Measurements from ENCODE around the gene PABPN1L.

The PABPN1L gene

GRCh38 chr16:88881675-88882357 is 15.4 kb upstream of the PABPN1L start:
- H3K4me3 ChIP-seq (ENCODE audit: low read depth, low read length) = no peak overlapping the region
- POLR2A ChIA-PET = no interaction called here
- DNase-seq (ENCODE audit: low read depth, low spot score) = no peak
- no peak for TF ChIP-seq CTCF (IDR thresholded peaks at IDR 0.05; ENCODE audit: insufficient read depth, low read length, missing control alignments)
- CTCF ChIA-PET = no interaction called here

- CTCF ChIA-PET = no interaction called here
- H3K4me3 ChIP-seq (ENCODE audit: low read depth, low read length) = no peak overlapping the region
- POLR2A ChIA-PET = no interaction called here
- DNase-seq (ENCODE audit: low read depth, low spot score) = no peak
- TF ChIP-seq CTCF (IDR thresholded peaks at IDR 0.05; ENCODE audit: insufficient read depth, low read length, missing control alignments) = no peak
These were observed 14.7 kb upstream of the PABPN1L start for GRCh38 chr16:88881007-88881615.

- no peak for DNase-seq (ENCODE audit: low read depth, low spot score)
- no peak for TF ChIP-seq CTCF (IDR thresholded peaks at IDR 0.05; ENCODE audit: insufficient read depth, low read length, missing control alignments)
- POLR2A ChIA-PET = no interaction called here
- CTCF ChIA-PET = no interaction called here
- no peak overlapping the region for H3K4me3 ChIP-seq (ENCODE audit: low read depth, low read length)
These were observed 14.0 kb upstream of the PABPN1L start for GRCh38 chr16:88880226-88881006.

GRCh38 chr16:88879788-88880055 is 13.3 kb upstream of the PABPN1L start:
- CTCF ChIA-PET = no interaction called here

GRCh38 chr16:88878967-88879787 is 12.7 kb upstream of the PABPN1L start:
- DNase-seq (ENCODE audit: low read depth, low spot score) = no peak
- ChIA-PET CTCF (interaction anchor here (1.2 kb wide), 1 partner anchor 8 kb away, joined by 3 read pairs; no protein-coding TSS in a partner anchor), POLR2A (no interaction called here)
- no peak for TF ChIP-seq CTCF (IDR thresholded peaks at IDR 0.05; ENCODE audit: insufficient read depth, low read length, missing control alignments)
- H3K4me3 ChIP-seq (ENCODE audit: low read depth, low read length) = no peak overlapping the region

More at GRCh38 chr16:88879788-88880055, 13.3 kb upstream of the PABPN1L start:
- TF ChIP-seq CTCF (IDR thresholded peaks at IDR 0.05; ENCODE audit: insufficient read depth, low read length, missing control alignments) = no peak
- POLR2A ChIA-PET = no interaction called here
- DNase-seq (ENCODE audit: low read depth, low spot score) = no peak
- H3K4me3 ChIP-seq (ENCODE audit: low read depth, low read length) = no peak overlapping the region

Measured in AG04449 (cell line).